ENCODE data around the gene TCL1B. TPM values are rescaled to one million over a fixed set of nuclear protein-coding genes. Genes with fewer than 3 reads are reported as not detected.

Gene TCL1B
- total RNA-seq, 2 donors from 2014 or later = not detected

- DNase-seq (no peak), ATAC-seq (no peak)
- intact Hi-C loops (cut with DNase I) = no loop called here
These were observed 47.0 kb downstream of the TCL1B start for GRCh38 chr14:95733212-95733611.

- DNase-seq (no peak), ATAC-seq (no peak)
- intact Hi-C loops (cut with DNase I) = no loop called here
These were observed 53.1 kb downstream of the TCL1B start for GRCh38 chr14:95739356-95739755.

DNA sequence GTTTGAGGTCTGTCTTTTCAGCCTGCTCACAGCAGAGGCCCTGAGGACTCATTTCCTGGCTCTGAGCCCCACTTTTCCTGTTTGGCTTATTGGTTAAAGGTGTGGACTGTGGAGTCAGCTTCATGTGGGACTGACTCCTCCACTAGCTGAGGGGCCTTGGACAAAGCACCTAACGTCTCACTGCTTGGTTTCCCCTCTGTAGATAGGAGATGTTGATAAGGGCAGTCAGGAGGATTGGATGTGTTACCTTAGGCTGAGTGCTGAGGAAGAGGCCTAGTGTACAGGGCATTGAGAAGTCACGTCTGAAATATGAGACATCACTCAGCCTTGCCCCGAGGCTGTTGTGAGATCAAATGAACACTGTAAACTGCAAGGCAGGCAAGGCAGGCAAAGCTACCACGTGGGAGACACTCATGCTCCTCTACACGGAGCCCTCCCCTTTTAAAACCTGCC, 54.8 kb downstream of the TCL1B start:
- ATAC-seq = no peak
- intact Hi-C loops (cut with DNase I) = no loop called here
- DNase-seq = no peak

DNA sequence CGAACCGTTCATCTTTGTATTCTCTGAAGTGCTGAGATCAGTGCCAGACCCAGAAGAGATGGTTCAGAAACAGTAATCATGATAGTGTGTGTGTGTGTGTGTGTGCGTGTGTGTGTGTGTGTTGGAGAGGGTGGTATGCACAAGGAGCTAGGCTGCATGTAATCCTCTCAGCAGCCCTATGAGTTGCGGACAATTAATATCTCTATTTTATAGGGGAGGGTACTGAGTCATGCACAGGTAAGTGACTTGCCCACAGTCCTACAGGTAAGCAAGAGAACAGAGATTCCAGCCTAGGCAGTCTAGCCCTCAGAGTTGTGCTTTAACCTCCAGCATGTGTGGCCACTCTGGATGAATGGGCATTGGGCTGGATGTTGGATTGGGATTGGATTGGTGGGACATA, 55.6 kb downstream of the TCL1B start:
- ATAC-seq (no peak), DNase-seq (no peak)
- intact Hi-C loops (cut with DNase I) = no loop called here

Other genes starting within 250 kb of the TCL1B start
- gene SYNE3, start 169.8 kb upstream of the TCL1B start, total RNA-seq = 10 to 100 TPM; 24.6 to 34.3 TPM
- 10 to 100 TPM; 59.7 to 78.1 TPM for gene GLRX5, start 151.4 kb upstream of the TCL1B start, total RNA-seq
- not detected for gene TCL1A, start 27.7 kb downstream of the TCL1B start, total RNA-seq
- gene TUNAR, start 190.4 kb downstream of the TCL1B start, total RNA-seq = not detected

Measured in left cardiac atrium (tissue), 4 donors.